Measurements from ENCODE around the gene TMEM53. TPM values are rescaled to one million over a fixed set of nuclear protein-coding genes. Genes with fewer than 3 reads are reported as not detected.

The TMEM53 gene
- total and polyA plus RNA-seq, 4 experiments from 2014 or later: 1.7 to 5.7 (median 2.9) TPM

GRCh38 chr1:44610527-44611148 lies 63.6 kb downstream of the TMEM53 start:
- Histone ChIP-seq H3K4me3 (ENCODE audit: low read length in 2 of 2) (no peak overlapping the region), H3K9me3 (ENCODE audit: control insufficient read depth in 1 of 2, low read length in 2 of 2) (no peaks in the 10 kb centered on the region), H3K27me3 (ENCODE audit: insufficient read depth, low read length) (no peaks in the 10 kb centered on the region), H3K36me3 (ENCODE audit: insufficient read depth, low read length) (no peaks in the 10 kb centered on the region), H3K27ac (ENCODE audit: low read depth, low read length) (no peak overlapping the region), H3K4me1 (ENCODE audit: insufficient read depth, low read length) (no peaks in the 10 kb centered on the region)
- Mint-ChIP-seq H3K4me3 (no peak overlapping the region), H3K36me3 (no peaks in the 10 kb centered on the region), H3K27me3 (peaks cover 7 to 10% of the 10 kb centered on the region in 2 donors), H3K4me1 (no peaks in the 10 kb centered on the region), H3K27ac (peak overlapping the region in 1 of 7 donors; percentile 24), H3K9me3 (no peaks in the 10 kb centered on the region)
- intact Hi-C loops (cut with micrococcal nuclease): no loop called here
- ChIA-PET POLR2A (ENCODE audit: partially characterized antibody) (no interaction called here), CTCF (ENCODE audit: partially characterized antibody) (interaction anchor here (6.7 kb wide), 1 partner anchor 42 kb away, joined by 67 read pairs; no protein-coding TSS in a partner anchor)
- no peak for DNase-seq

- no peaks in the 10 kb centered on the region for H3K36me3 Mint-ChIP-seq
- Histone ChIP-seq H3K36me3 (ENCODE audit: insufficient read depth, low read length) (no peaks in the 10 kb centered on the region), H3K27me3 (ENCODE audit: insufficient read depth, low read length) (no peaks in the 10 kb centered on the region), H3K27ac (ENCODE audit: low read depth, low read length) (no peak overlapping the region), H3K4me1 (ENCODE audit: insufficient read depth, low read length) (no peaks in the 10 kb centered on the region), H3K4me3 (ENCODE audit: low read length in 2 of 2) (no peak overlapping the region), H3K9me3 (ENCODE audit: control insufficient read depth in 1 of 2, low read length in 2 of 2) (no peaks in the 10 kb centered on the region)
- H3K27me3 Mint-ChIP-seq: peaks cover 7 to 10% of the 10 kb centered on the region in 2 donors
- no peaks in the 10 kb centered on the region for H3K9me3 Mint-ChIP-seq
- ChIA-PET POLR2A (ENCODE audit: partially characterized antibody) (no interaction called here), CTCF (ENCODE audit: partially characterized antibody) (interaction anchor here (6.7 kb wide), 1 partner anchor 42 kb away, joined by 67 read pairs; no protein-coding TSS in a partner anchor)
- intact Hi-C loops (cut with micrococcal nuclease): loop anchor here (1.0 kb wide), 1 partner anchor 43 kb away; no protein-coding TSS in a partner anchor
- DNase-seq: no peak
- H3K4me1 Mint-ChIP-seq: no peaks in the 10 kb centered on the region
- H3K27ac Mint-ChIP-seq: no peak overlapping the region
- no peak overlapping the region for H3K4me3 Mint-ChIP-seq
These were observed 64.3 kb downstream of the TMEM53 start for GRCh38 chr1:44609768-44610526.

GRCh38 chr1:44609412-44609767 lies 64.9 kb downstream of the TMEM53 start:
- H3K4me3 ChIP-seq (ENCODE audit: low read length in 2 of 2): no peak overlapping the region
- Mint-ChIP-seq H3K4me1 (no peaks in the 10 kb centered on the region), H3K36me3 (no peaks in the 10 kb centered on the region), H3K27ac (no peak overlapping the region), H3K4me3 (no peak overlapping the region), H3K9me3 (no peaks in the 10 kb centered on the region), H3K27me3 (peaks cover 7 to 10% of the 10 kb centered on the region in 2 donors)
- no peaks in the 10 kb centered on the region for H3K4me1 ChIP-seq (ENCODE audit: insufficient read depth, low read length)
- DNase-seq: no peak
- ChIA-PET CTCF (ENCODE audit: partially characterized antibody) (interaction anchor here (1.9 to 6.7 kb wide), 3 partner anchors 10 to 43 kb away, joined by 7 to 67 read pairs (median 11); no protein-coding TSS in a partner anchor), POLR2A (ENCODE audit: partially characterized antibody) (no interaction called here)
- no peaks in the 10 kb centered on the region for H3K27me3 ChIP-seq (ENCODE audit: insufficient read depth, low read length)
- H3K27ac ChIP-seq (ENCODE audit: low read depth, low read length): no peak overlapping the region
- no peaks in the 10 kb centered on the region for H3K9me3 ChIP-seq (ENCODE audit: control insufficient read depth in 1 of 2, low read length in 2 of 2)
- no peaks in the 10 kb centered on the region for H3K36me3 ChIP-seq (ENCODE audit: insufficient read depth, low read length)
- intact Hi-C loops (cut with micrococcal nuclease): loop anchor here (1.0 kb wide), 1 partner anchor 44 kb away; no protein-coding TSS in a partner anchor

GRCh38 chr1:44608141-44608540 lies 66.1 kb downstream of the TMEM53 start:
- no peaks in the 10 kb centered on the region for H3K4me1 ChIP-seq (ENCODE audit: insufficient read depth, low read length)
- no peaks in the 10 kb centered on the region for H3K36me3 ChIP-seq (ENCODE audit: insufficient read depth, low read length)
- no peak overlapping the region for H3K27ac ChIP-seq (ENCODE audit: low read depth, low read length)
- ChIA-PET CTCF (ENCODE audit: partially characterized antibody) (interaction anchor here (1.9 to 6.7 kb wide), 3 partner anchors 9 to 44 kb away, joined by 7 to 67 read pairs (median 11); no protein-coding TSS in a partner anchor), POLR2A (ENCODE audit: partially characterized antibody) (no interaction called here)
- Mint-ChIP-seq H3K4me3 (no peak overlapping the region), H3K27ac (no peak overlapping the region), H3K4me1 (no peaks in the 10 kb centered on the region), H3K27me3 (peaks cover 7 to 10% of the 10 kb centered on the region in 2 donors), H3K36me3 (no peaks in the 10 kb centered on the region), H3K9me3 (peaks cover 0 to 2% (median 0%) of the 10 kb centered on the region in 8 donors)
- intact Hi-C loops (cut with micrococcal nuclease): no loop called here
- no peak for DNase-seq
- H3K27me3 ChIP-seq (ENCODE audit: insufficient read depth, low read length): no peaks in the 10 kb centered on the region
- no peak overlapping the region for H3K4me3 ChIP-seq (ENCODE audit: low read length in 2 of 2)
- no peaks in the 10 kb centered on the region for H3K9me3 ChIP-seq (ENCODE audit: control insufficient read depth in 1 of 2, low read length in 2 of 2)

- ChIA-PET CTCF (ENCODE audit: partially characterized antibody) (interaction anchor here (2.2 to 6.7 kb wide), 2 partner anchors 7 to 45 kb away, joined by 11 to 67 read pairs; no protein-coding TSS in a partner anchor), POLR2A (ENCODE audit: partially characterized antibody) (no interaction called here)
- intact Hi-C loops (cut with micrococcal nuclease): no loop called here
- no peaks in the 10 kb centered on the region for H3K4me1 Mint-ChIP-seq
- no peaks in the 10 kb centered on the region for H3K36me3 ChIP-seq (ENCODE audit: insufficient read depth, low read length)
- no peaks in the 10 kb centered on the region for H3K9me3 ChIP-seq (ENCODE audit: control insufficient read depth in 1 of 2, low read length in 2 of 2)
- H3K4me3 ChIP-seq (ENCODE audit: low read length in 2 of 2): no peak overlapping the region
- no peak overlapping the region for H3K27ac ChIP-seq (ENCODE audit: low read depth, low read length)
- no peak overlapping the region for H3K4me3 Mint-ChIP-seq
- no peaks in the 10 kb centered on the region for H3K4me1 ChIP-seq (ENCODE audit: insufficient read depth, low read length)
- no peaks in the 10 kb centered on the region for H3K27me3 ChIP-seq (ENCODE audit: insufficient read depth, low read length)
- no peak overlapping the region for H3K27ac Mint-ChIP-seq
- peaks cover 0 to 2% (median 0%) of the 10 kb centered on the region in 8 donors for H3K9me3 Mint-ChIP-seq
- no peak for DNase-seq
- peaks cover 8 to 11% of the 10 kb centered on the region in 2 donors for H3K27me3 Mint-ChIP-seq
- no peaks in the 10 kb centered on the region for H3K36me3 Mint-ChIP-seq
These were observed 67.5 kb downstream of the TMEM53 start for GRCh38 chr1:44606701-44607281.

- Mint-ChIP-seq H3K36me3 (no peaks in the 10 kb centered on the region), H3K9me3 (peaks cover 0 to 2% (median 0%) of the 10 kb centered on the region in 8 donors), H3K4me3 (no peak overlapping the region), H3K27me3 (peaks cover 8 to 11% of the 10 kb centered on the region in 2 donors), H3K27ac (no peak overlapping the region), H3K4me1 (no peaks in the 10 kb centered on the region)
- ChIA-PET CTCF (ENCODE audit: partially characterized antibody) (interaction anchor here (6.7 kb wide), 1 partner anchor 46 kb away, joined by 67 read pairs; no protein-coding TSS in a partner anchor), POLR2A (ENCODE audit: partially characterized antibody) (no interaction called here)
- no peaks in the 10 kb centered on the region for H3K9me3 ChIP-seq (ENCODE audit: control insufficient read depth in 1 of 2, low read length in 2 of 2)
- no peaks in the 10 kb centered on the region for H3K36me3 ChIP-seq (ENCODE audit: insufficient read depth, low read length)
- no peak overlapping the region for H3K27ac ChIP-seq (ENCODE audit: low read depth, low read length)
- no peaks in the 10 kb centered on the region for H3K27me3 ChIP-seq (ENCODE audit: insufficient read depth, low read length)
- intact Hi-C loops (cut with micrococcal nuclease): no loop called here
- DNase-seq: no peak
- H3K4me1 ChIP-seq (ENCODE audit: insufficient read depth, low read length): no peaks in the 10 kb centered on the region
- H3K4me3 ChIP-seq (ENCODE audit: low read length in 2 of 2): no peak overlapping the region
These were observed 68.2 kb downstream of the TMEM53 start for GRCh38 chr1:44605914-44606615.

Measured in CD4-positive, alpha-beta memory T cell (primary cell).